HG03103 (cell line): Measurements from ENCODE around the gene OR52E8.

Source experiments
- ATAC-seq: cut with Tn5 transposase; IDR thresholded peaks from one replicate; pipeline ENCODE4 v1.9.1; 2021; ENCODE audit warnings: low read depth; ENCODE audit not compliant: unreplicated experiment

Gene OR52E8

DNA sequence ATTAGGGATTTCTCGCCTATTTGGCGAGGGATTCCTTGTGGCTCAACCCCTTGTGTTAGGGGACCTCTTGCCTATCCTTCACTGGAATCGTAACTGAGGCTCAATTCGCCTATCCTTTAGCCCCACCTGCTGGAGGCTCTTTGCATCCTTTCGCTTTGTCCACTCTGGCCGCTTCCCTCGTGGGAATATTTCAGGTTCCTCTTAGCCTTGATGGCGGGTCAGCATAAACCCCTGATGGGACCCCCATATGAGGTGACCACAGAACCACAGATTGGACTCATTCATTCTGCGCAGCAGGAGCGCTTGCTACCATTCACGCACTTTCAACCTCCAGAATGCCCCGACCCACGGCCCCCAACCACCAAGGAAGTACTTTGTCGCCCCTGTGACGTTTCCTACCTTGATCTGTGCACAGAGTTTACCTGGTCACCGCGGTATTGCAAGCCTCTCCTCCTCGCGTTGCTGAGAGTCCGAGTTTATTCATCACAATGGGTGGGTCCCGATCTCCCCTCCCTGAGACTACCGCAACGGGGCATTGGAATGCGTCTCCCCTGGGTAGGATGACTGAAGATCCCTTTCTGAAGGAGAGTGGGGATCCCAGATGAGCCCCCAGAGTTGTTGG, 48.9 kb downstream of the OR52E8 start, which contains the start of gene OR52N2:
Gene OR52N2 (plus strand): TSS at position 425 of the 622 bp plus-strand sequence. CDS start 11,412 bp downstream, outside the sequence.
- peak; percentile 85 for ATAC-seq

DNA sequence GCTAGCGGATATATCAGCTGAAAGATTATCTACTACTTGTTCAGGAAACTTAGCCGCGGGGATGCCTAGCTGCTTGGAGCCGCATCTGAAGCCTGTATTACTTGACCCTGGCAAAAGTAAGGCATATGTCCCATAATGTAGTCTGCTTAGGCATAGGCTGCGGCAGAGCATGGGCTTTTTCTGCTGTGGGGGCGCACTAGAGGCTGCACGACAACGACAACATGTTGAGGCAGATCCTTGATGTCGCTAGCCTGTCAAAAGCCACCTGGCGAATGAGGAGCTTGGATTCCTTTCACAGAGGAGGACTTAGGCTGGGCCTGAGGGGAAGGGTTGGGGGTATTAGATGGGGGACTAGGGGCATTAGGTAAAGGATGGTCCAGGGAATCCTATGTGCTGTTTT, 49.9 kb downstream of the OR52E8 start:
- no peak for ATAC-seq
